SIG-M5 treated with dmso at 0.1 percent for 504 hours (cell line): ENCODE measurements around the gene COQ9.

Experiments
- DNase-seq: peaks from one replicate; lab custom pipeline; 2025; ENCODE audit not compliant: unreplicated experiment; lab: John Stamatoyannopoulos, UW

Gene COQ9

GRCh38 chr16:57510016-57510871, 63.0 kb downstream of the COQ9 start:
- DNase-seq, result no peak
